ENCODE measurements around the gene AHSP. TPM values are rescaled to one million over a fixed set of nuclear protein-coding genes. Genes with fewer than 3 reads are reported as not detected.
"Not testable (repeated sequence)": the region's sequence is repeated elsewhere in the genome, so short reads cannot be mapped to it uniquely, and the experiment has no call there.

Gene AHSP
- total RNA-seq, 1 donor from 2014 or later: not detected

DNA sequence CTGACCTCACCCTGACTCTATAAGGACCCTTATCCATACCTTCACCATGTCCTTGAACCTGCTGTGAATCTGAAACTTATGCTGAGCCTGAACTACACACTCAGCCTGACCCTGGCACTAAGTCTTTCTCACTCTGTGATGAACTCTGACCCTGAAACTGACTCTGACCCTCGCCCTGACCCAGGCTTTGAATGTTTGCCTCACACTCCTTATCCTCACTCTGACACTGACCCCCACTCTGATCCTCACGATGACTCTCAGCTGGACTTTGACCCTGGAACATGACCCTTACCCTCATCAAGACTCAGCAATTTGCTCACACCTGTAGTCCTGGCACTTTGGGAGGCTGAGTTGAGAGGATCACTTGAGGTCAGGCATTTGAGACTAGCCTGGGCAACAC lies 4.4 kb downstream of the AHSP start:
- Mint-ChIP-seq H3K36me3 (ENCODE audit: unreplicated experiment) (no peaks in the 10 kb centered on the region), H3K27ac (ENCODE audit: unreplicated experiment) (no peak overlapping the region), H3K27me3 (ENCODE audit: unreplicated experiment) (peaks cover 33% of the 10 kb centered on the region), H3K9me3 (ENCODE audit: unreplicated experiment) (no peaks in the 10 kb centered on the region), H3K4me1 (ENCODE audit: unreplicated experiment) (peaks cover 5% of the 10 kb centered on the region), H3K4me3 (ENCODE audit: unreplicated experiment) (no peak overlapping the region)
- no peak for DNase-seq (ENCODE audit: extremely low spot score, unreplicated experiment)
- TF ChIP-seq, protein P1, sequence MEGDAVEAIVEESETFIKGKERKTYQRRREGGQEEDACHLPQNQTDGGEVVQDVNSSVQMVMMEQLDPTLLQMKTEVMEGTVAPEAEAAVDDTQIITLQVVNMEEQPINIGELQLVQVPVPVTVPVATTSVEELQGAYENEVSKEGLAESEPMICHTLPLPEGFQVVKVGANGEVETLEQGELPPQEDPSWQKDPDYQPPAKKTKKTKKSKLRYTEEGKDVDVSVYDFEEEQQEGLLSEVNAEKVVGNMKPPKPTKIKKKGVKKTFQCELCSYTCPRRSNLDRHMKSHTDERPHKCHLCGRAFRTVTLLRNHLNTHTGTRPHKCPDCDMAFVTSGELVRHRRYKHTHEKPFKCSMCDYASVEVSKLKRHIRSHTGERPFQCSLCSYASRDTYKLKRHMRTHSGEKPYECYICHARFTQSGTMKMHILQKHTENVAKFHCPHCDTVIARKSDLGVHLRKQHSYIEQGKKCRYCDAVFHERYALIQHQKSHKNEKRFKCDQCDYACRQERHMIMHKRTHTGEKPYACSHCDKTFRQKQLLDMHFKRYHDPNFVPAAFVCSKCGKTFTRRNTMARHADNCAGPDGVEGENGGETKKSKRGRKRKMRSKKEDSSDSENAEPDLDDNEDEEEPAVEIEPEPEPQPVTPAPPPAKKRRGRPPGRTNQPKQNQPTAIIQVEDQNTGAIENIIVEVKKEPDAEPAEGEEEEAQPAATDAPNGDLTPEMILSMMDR (IDR thresholded peaks at IDR 0.05): no peak

DNA sequence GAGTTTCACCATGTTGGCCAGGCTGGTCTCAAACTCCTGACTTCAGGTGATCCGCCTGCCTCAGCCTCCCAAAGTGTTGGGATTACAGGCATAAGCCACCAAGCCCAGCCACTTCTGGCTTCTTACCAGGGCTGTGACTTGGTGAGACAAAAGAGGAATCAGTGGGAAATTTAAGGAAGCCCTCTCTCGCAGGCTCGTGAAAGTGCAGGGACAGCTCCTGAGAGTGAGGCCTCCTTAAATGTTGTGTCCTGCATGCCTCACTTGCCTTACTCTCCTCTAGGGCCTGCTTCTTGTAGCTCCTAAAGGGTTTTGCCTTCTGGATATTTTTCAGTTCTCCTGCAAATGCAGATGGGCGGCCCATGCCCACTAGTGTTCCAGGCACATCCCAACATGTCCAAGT lies 5.2 kb downstream of the AHSP start:
- Mint-ChIP-seq H3K9me3 (ENCODE audit: unreplicated experiment) (no peaks in the 10 kb centered on the region), H3K27ac (ENCODE audit: unreplicated experiment) (no peak overlapping the region), H3K4me3 (ENCODE audit: unreplicated experiment) (no peak overlapping the region), H3K27me3 (ENCODE audit: unreplicated experiment) (peaks cover 28% of the 10 kb centered on the region), H3K4me1 (ENCODE audit: unreplicated experiment) (peaks cover 5% of the 10 kb centered on the region), H3K36me3 (ENCODE audit: unreplicated experiment) (no peaks in the 10 kb centered on the region)
- TF ChIP-seq, protein P1 (IDR thresholded peaks at IDR 0.05): no peak
- no peak for DNase-seq (ENCODE audit: extremely low spot score, unreplicated experiment)

DNA sequence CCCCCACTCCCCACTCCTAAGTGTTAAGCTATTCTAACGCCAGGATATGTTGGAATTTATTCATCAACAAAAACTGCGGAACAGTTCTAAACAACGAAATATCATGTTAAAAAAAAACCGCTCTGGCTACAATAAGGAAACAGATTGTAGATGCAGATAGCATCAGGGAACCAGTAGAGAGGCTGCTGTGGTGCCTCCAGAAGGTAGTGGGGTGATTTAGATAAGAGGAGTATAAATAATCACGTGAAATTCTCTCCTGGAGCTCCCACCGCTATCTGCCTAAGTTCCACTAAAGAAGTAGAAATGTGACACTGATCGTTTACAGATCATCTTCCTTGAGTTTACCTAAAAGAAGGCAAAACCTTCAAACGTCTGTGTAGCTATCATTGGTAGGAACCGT lies 8.0 kb downstream of the AHSP start:
- TF ChIP-seq, protein P1 (IDR thresholded peaks at IDR 0.05): no peak
- no peak overlapping the region for H3K4me3 Mint-ChIP-seq (ENCODE audit: unreplicated experiment)

DNA sequence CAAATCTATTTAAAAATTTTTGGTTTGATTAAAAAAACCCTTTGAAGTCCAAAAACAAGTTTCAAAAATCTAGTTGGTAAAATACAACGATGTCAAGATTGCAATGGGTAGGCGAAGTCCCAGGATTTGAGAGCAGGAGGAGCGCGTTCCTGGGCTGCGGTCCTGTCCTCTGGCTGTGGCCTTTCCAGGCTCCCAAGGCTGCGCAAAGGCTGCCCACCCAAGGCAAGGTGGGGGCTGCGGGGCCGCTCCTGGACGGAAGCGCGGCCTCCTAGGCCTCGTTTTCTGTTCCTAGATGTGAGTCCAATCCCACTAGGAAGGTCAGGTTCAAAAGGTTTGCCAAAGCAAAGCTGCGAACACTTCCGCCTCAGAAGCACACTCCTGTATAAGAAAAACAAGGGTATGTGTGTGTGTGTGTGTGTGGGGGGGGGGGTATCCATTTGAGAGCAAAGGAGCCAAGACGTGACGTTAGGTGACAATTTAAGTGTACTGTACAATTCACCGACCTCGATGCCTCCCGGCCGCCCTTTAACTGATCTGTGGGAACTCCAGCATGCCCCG lies 9.2 kb downstream of the AHSP start:
- DNase-seq (ENCODE audit: extremely low spot score, unreplicated experiment): no peak
- Mint-ChIP-seq H3K27me3 (ENCODE audit: unreplicated experiment) (peaks cover 10% of the 10 kb centered on the region), H3K4me1 (ENCODE audit: unreplicated experiment) (no peaks in the 10 kb centered on the region), H3K36me3 (ENCODE audit: unreplicated experiment) (no peaks in the 10 kb centered on the region), H3K9me3 (ENCODE audit: unreplicated experiment) (peaks cover under 1% of the 10 kb centered on the region), H3K4me3 (ENCODE audit: unreplicated experiment) (no peak overlapping the region), H3K27ac (ENCODE audit: unreplicated experiment) (no peak overlapping the region)
- TF ChIP-seq, protein P1 (IDR thresholded peaks at IDR 0.05): no peak

More for the DNA sequence above, 8.0 kb downstream of the AHSP start:
- Mint-ChIP-seq H3K27ac (ENCODE audit: unreplicated experiment) (no peak overlapping the region), H3K36me3 (ENCODE audit: unreplicated experiment) (no peaks in the 10 kb centered on the region), H3K9me3 (ENCODE audit: unreplicated experiment) (no peaks in the 10 kb centered on the region), H3K4me1 (ENCODE audit: unreplicated experiment) (no peaks in the 10 kb centered on the region), H3K27me3 (ENCODE audit: unreplicated experiment) (peaks cover 4% of the 10 kb centered on the region)
- DNase-seq (ENCODE audit: extremely low spot score, unreplicated experiment): no peak

DNA sequence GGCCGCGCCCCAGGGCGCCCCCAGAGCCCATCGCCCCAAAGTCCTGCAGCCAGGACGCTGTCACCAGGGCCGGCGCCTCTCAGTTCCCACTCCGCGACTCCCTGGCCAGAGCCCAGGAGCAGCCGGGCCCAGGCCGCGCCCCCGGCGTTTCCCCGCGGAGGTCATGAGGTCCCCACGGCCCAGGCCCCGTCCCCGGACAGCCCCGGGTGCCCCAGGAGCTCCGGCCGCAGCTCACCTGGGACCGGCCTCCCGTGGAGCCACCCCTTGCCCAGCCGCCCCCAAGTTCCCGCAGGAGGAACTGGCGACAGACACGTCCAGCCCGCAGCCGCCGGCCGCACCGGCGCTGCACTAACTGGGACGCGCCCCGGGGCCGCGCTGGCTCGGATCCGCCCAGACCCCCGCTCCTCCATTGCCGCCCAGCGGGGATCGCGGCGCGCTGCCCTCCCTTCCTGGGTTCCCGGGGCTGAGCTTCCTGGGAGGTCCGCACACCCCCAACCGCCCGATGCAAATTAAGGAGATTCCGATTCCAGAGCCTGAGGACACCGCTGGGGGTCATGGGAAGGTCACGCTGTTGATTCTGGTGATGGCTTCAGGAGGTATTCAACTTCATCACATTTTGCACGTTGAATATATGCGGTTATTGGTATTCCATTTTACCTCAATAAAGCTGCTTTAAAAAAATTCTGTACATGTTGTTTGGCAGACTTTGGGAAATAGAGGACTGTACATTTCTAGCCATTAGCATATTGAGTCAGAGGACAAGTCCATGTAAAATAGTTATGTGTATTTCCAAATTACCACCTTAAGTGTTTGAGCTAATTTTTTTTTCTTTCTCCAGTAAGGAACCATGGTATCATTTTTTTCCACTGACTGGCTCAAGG lies 9.9 kb downstream of the AHSP start:
- TF ChIP-seq, protein P1 (IDR thresholded peaks at IDR 0.05): no peak
- Mint-ChIP-seq H3K36me3 (ENCODE audit: unreplicated experiment) (no peaks in the 10 kb centered on the region), H3K9me3 (ENCODE audit: unreplicated experiment) (peaks cover 6% of the 10 kb centered on the region), H3K27me3 (ENCODE audit: unreplicated experiment) (peaks cover 10% of the 10 kb centered on the region), H3K27ac (ENCODE audit: unreplicated experiment) (no peak overlapping the region), H3K4me3 (ENCODE audit: unreplicated experiment) (peak overlapping the region; percentile 26), H3K4me1 (ENCODE audit: unreplicated experiment) (no peaks in the 10 kb centered on the region)
- no peak for DNase-seq (ENCODE audit: extremely low spot score, unreplicated experiment)

DNA sequence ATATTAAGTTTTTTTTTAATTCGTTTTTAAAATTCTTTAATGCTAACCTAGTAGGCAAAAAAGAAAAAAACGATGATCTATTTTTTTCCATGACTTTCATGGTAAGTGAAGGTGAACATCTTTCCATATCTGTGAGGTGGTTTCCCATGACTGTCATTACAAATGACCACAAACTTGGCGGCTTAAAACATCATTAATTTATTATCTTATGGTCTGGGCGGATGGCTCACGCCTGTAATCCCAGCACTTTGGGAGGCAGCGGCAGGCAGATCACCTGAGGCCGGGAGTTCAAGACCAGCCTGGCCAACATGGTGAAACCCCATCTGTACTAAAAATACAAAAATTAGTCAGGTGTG lies 10.5 kb downstream of the AHSP start:
- not testable (repeated sequence) for H3K27me3 Mint-ChIP-seq (ENCODE audit: unreplicated experiment); H3K27ac Mint-ChIP-seq (ENCODE audit: unreplicated experiment); DNase-seq (ENCODE audit: extremely low spot score, unreplicated experiment); H3K4me1 Mint-ChIP-seq (ENCODE audit: unreplicated experiment); H3K4me3 Mint-ChIP-seq (ENCODE audit: unreplicated experiment); H3K36me3 Mint-ChIP-seq (ENCODE audit: unreplicated experiment); H3K9me3 Mint-ChIP-seq (ENCODE audit: unreplicated experiment)

DNA sequence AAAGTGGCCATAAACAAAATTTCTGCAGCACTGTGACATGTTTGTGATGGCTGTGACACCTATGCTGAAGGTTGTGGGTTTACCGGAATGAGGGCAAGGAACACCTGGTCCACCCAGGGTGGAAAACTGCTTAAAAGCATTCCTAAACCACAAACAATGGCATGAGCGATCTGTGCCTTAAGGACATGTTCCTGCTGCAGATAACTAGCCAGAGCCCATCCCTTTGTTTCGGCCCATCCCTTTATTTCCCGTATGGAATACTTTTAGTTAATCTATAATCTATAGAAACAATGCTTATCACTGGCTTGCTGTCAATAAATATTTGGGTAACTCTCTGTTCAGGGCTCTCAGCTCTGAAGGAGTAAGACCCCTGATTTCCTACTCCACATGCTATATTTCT lies 12.1 kb downstream of the AHSP start:
- not testable (repeated sequence) for H3K27me3 Mint-ChIP-seq (ENCODE audit: unreplicated experiment); H3K4me3 Mint-ChIP-seq (ENCODE audit: unreplicated experiment); DNase-seq (ENCODE audit: extremely low spot score, unreplicated experiment); H3K27ac Mint-ChIP-seq (ENCODE audit: unreplicated experiment); H3K4me1 Mint-ChIP-seq (ENCODE audit: unreplicated experiment); H3K36me3 Mint-ChIP-seq (ENCODE audit: unreplicated experiment); H3K9me3 Mint-ChIP-seq (ENCODE audit: unreplicated experiment)

Data from osteocyte (in vitro differentiated cells).